H1 (cell line): ENCODE data around the gene MLYCD. TPM values are rescaled to one million over a fixed set of nuclear protein-coding genes. Genes with fewer than 3 reads are reported as not detected.
A peak's percentile ranks its signal among the peaks of the same experiment; 100 is the strongest.

Experiments
- CTCF ChIA-PET: fragments of 300-600 bp; sonication (Branson Sonifier 250); formaldehyde crosslinking; loops from one replicate; lab custom pipeline; 2021; ENCODE audit not compliant: partially characterized antibody; lab: Charles Lee
- POLR2A ChIA-PET: fragments of 300-600 bp; sonication (Branson Sonifier 250); formaldehyde crosslinking; loops from one replicate; lab custom pipeline; 2021; ENCODE audit warnings: inconsistent platforms; ENCODE audit not compliant: partially characterized antibody; lab: Charles Lee
- DNase-seq, 2 experiments: peaks; one replicate each; pipeline versions ENCODE4 v3.0.0 to v3.0.0-alpha.2; 2010 to 2022; ENCODE audit warnings: low spot score in 2 of 2, low read depth in 1 of 2, mixed read lengths in 1 of 2
- FAIRE-seq: peaks from 2 replicates; lab custom pipeline; 2011; peaks lifted over from hg19 to GRCh38; lab: Jason Lieb, UNC
- H2AFZ ChIP-seq: 2 replicates; pipeline ENCODE4 v1.8.1; 2012; ENCODE audit warnings: low read length, inconsistent platforms
- H2AK5ac ChIP-seq: 2 replicates; pipeline ENCODE4 v1.6.1; 2013; ENCODE audit warnings: low read depth, low read length
- H2BK120ac ChIP-seq: replicated peaks from 2 replicates; pipeline ENCODE3; 2013; ENCODE audit warnings: low read depth, low read length, inconsistent platforms
- H2BK12ac ChIP-seq: 2 replicates; pipeline ENCODE4 v1.6.1; 2013; ENCODE audit warnings: low read depth, low read length
- H2BK15ac ChIP-seq: 2 replicates; pipeline ENCODE4 v1.6.1; 2013; ENCODE audit warnings: low read length
- H2BK20ac ChIP-seq: 2 replicates; pipeline ENCODE4 v1.6.1; 2013; ENCODE audit warnings: low read length
- H2BK5ac ChIP-seq: 2 replicates; pipeline ENCODE4 v1.6.1; 2013; ENCODE audit warnings: low read depth, low read length
- H3K14ac ChIP-seq: 2 replicates; pipeline ENCODE4 v1.6.1; 2013; ENCODE audit warnings: inconsistent platforms; ENCODE audit not compliant: insufficient read length
- H3K18ac ChIP-seq: 2 replicates; pipeline ENCODE4 v1.6.1; 2013; ENCODE audit warnings: low read length; ENCODE audit errors: extremely low read depth
- H3K23ac ChIP-seq: 2 replicates; pipeline ENCODE4 v1.6.1; 2013; ENCODE audit warnings: inconsistent platforms; ENCODE audit not compliant: insufficient read length
- H3K23me2 ChIP-seq: 2 replicates; pipeline ENCODE4 v1.6.1; 2013; ENCODE audit warnings: low read depth, low read length
- H3K27ac ChIP-seq: 2 replicates; pipeline ENCODE4 v1.6.1; 2011; ENCODE audit warnings: low read depth, low read length, inconsistent platforms
- H3K27me3 ChIP-seq, 4 experiments: replicated peaks in 1 of 4; 1 replicate in 1 of 4; 2 replicates in 3 of 4; pipeline versions ENCODE4 v1.6.1 to v1.8.1; 2011 to 2013; ENCODE audit warnings: low read length in 3 of 4, mild to moderate bottlenecking in 3 of 4, inconsistent platforms in 2 of 4, mixed read lengths in 2 of 4, moderate library complexity in 1 of 4; ENCODE audit not compliant: control insufficient read depth in 3 of 4, insufficient read depth in 3 of 4; ENCODE audit errors: extremely low read depth in 1 of 4
- H3K36me3 ChIP-seq, 4 experiments: 2 replicates each; pipeline versions ENCODE4 v1.6.1 to v1.8.1; 2011 to 2013; ENCODE audit warnings: mild to moderate bottlenecking in 4 of 4, low read length in 3 of 4, moderate library complexity in 2 of 4, control low read depth in 1 of 4, inconsistent platforms in 1 of 4; ENCODE audit not compliant: insufficient read depth in 4 of 4, control insufficient read depth in 2 of 4
- H3K4ac ChIP-seq: replicated peaks from 2 replicates; pipeline ENCODE3; 2013; ENCODE audit warnings: low read length, low read depth, mixed read lengths, inconsistent platforms; ENCODE audit not compliant: insufficient read length
- H3K4me1 ChIP-seq, 4 experiments: replicated peaks in 1 of 4; 1 replicate in 1 of 4; 2 replicates in 3 of 4; pipeline versions ENCODE4 v1.6.1 to v1.8.1; 2011 to 2013; ENCODE audit warnings: low read length in 3 of 4, inconsistent platforms in 2 of 4, mixed read lengths in 1 of 4; ENCODE audit not compliant: insufficient read depth in 4 of 4, control insufficient read depth in 3 of 4
- H3K4me2 ChIP-seq, 2 experiments: 2 replicates each; pipeline versions ENCODE4 v1.6.1 to v1.8.1; 2011 to 2013; ENCODE audit warnings: low read depth in 2 of 2, low read length in 2 of 2, control low read depth in 1 of 2, inconsistent platforms in 1 of 2, mild to moderate bottlenecking in 1 of 2; ENCODE audit not compliant: insufficient read depth in 1 of 2
- H3K4me3 ChIP-seq, 4 experiments: fragments of 200-600, 300-600 bp in 1 of 4; sonication (generic), shearing (Covaris generic), sonication (Bioruptor Twin) in 1 of 4; 2 replicates each; pipeline versions ENCODE4 v1.5.1 to v1.8.1; 2011 to 2016; ENCODE audit warnings: low read length in 4 of 4, low read depth in 3 of 4, control low read depth in 2 of 4, inconsistent platforms in 2 of 4, mild to moderate bottlenecking in 2 of 4, mixed read lengths in 1 of 4, moderate library complexity in 1 of 4; ENCODE audit not compliant: insufficient read depth in 2 of 4; ENCODE audit errors: extremely low read depth in 1 of 4
- H3K56ac ChIP-seq: replicated peaks from 2 replicates; pipeline ENCODE3; 2013; ENCODE audit warnings: low read depth, mild to moderate bottlenecking, mixed read lengths, low read length, inconsistent platforms; ENCODE audit not compliant: insufficient read length
- H3K79me1 ChIP-seq: 2 replicates; pipeline ENCODE4 v1.6.1; 2013; ENCODE audit warnings: low read depth, low read length, control low read depth
- H3K79me2 ChIP-seq, 2 experiments: 2 replicates each; pipeline versions ENCODE4 v1.6.1 to v1.8.1; 2012 to 2013; ENCODE audit warnings: low read length in 2 of 2, mild to moderate bottlenecking in 2 of 2, inconsistent platforms in 1 of 2; ENCODE audit not compliant: insufficient read depth in 2 of 2, control insufficient read depth in 1 of 2
- H3K9ac ChIP-seq, 4 experiments: replicated peaks in 1 of 4; 1 replicate in 1 of 4; 2 replicates in 3 of 4; pipeline versions ENCODE4 v1.6.1 to v1.8.1; 2011 to 2013; ENCODE audit warnings: low read depth in 3 of 4, low read length in 3 of 4, control low read depth in 2 of 4, mild to moderate bottlenecking in 2 of 4, moderate library complexity in 2 of 4, inconsistent platforms in 1 of 4; ENCODE audit errors: extremely low read depth in 1 of 4
- H3K9me3 ChIP-seq, 2 experiments: 2 replicates each; pipeline versions ENCODE4 v1.6.1 to v1.8.1; 2012 to 2013; ENCODE audit warnings: mild to moderate bottlenecking in 2 of 2, moderate library complexity in 2 of 2, control low read depth in 1 of 2, inconsistent platforms in 1 of 2, low read depth in 1 of 2, low read length in 1 of 2, mixed read lengths in 1 of 2; ENCODE audit not compliant: insufficient read depth in 2 of 2
- H4K20me1 ChIP-seq, 2 experiments: replicated peaks in 1 of 2; 2 replicates each; pipeline versions ENCODE3 to v1.8.1; 2011 to 2013; ENCODE audit warnings: inconsistent platforms in 2 of 2, low read length in 2 of 2, mild to moderate bottlenecking in 1 of 2; ENCODE audit not compliant: insufficient read depth in 2 of 2, control insufficient read depth in 1 of 2
- H4K5ac ChIP-seq: 2 replicates; pipeline ENCODE4 v1.6.1; 2013; ENCODE audit warnings: low read length, low read depth, mixed read lengths, inconsistent platforms; ENCODE audit not compliant: insufficient read length
- H4K8ac ChIP-seq: 2 replicates; pipeline ENCODE4 v1.8.0; 2013; ENCODE audit warnings: mild to moderate bottlenecking, moderate library complexity, low read length, inconsistent platforms; ENCODE audit not compliant: insufficient read depth; ENCODE audit errors: extremely low read depth
- H4K91ac ChIP-seq: replicated peaks from 2 replicates; pipeline ENCODE3; 2013; ENCODE audit warnings: low read length, mixed read lengths, inconsistent platforms; ENCODE audit not compliant: insufficient read length
- CBX8 ChIP-seq: fragments of 300-800, 300-1000 bp; sonication (generic); IDR thresholded peaks from 2 replicates; pipeline ENCODE4 v1.7.1; 2016; ENCODE audit warnings: low read depth, low read length, borderline replicate concordance
- CREB1 ChIP-seq: IDR thresholded peaks from 2 replicates; pipeline ENCODE4 v1.6.1; 2012; ENCODE audit warnings: inconsistent platforms
- MAFK ChIP-seq: IDR thresholded peaks from 2 replicates; pipeline ENCODE4 v1.6.1; 2012; ENCODE audit warnings: low read depth, mild to moderate bottlenecking, improper control_type of control experiment, low read length
- RFX5 ChIP-seq: IDR thresholded peaks from 2 replicates; pipeline ENCODE4 v1.6.1; 2011; ENCODE audit warnings: low read depth, low read length, improper control_type of control experiment, borderline replicate concordance
- SP2 ChIP-seq: IDR thresholded peaks from 2 replicates; pipeline ENCODE4 v1.6.1; 2012; ENCODE audit warnings: mild to moderate bottlenecking, low read length, inconsistent platforms
- WGBS, 2 experiments: shearing (Covaris generic) in 1 of 2; methylation state at CpG; one replicate each; pipeline versions ENCODE4 v1.1.6 to v1.1.7; 2013 to 2015; ENCODE audit warnings: low lambda C conversion rate in 2 of 2, mixed read lengths in 2 of 2, inconsistent platforms in 1 of 2, low coverage in 1 of 2, missing lambda C conversion rate in 1 of 2; ENCODE audit not compliant: insufficient replicate concordance in 2 of 2, insufficient coverage in 1 of 2, insufficient read length in 1 of 2; ENCODE audit errors: extremely low coverage in 1 of 2, missing lambda C conversion rate in 1 of 2; 5-methylcytosine and 5-hydroxymethylcytosine counted together
- polyA plus RNA-seq, 7 experiments: library from polyadenylated mRNA; depleted of rRNA in 3 of 7; stranded (reverse) in 5 of 7; unstranded in 2 of 7; fragments of >200 nt in 5 of 7; fragments of 200-250 nt in 2 of 7; gene quantifications; 1 replicate in 5 of 7; 2 replicates in 1 of 7; 4 replicates in 1 of 7; pipeline versions ENCODE4 v1.2.1 to v1.2.3, GENCODE V29; 2011 to 2013; ENCODE audit warnings: missing spikeins in 2 of 7, mixed read lengths in 2 of 7
- total RNA-seq: library from RNA; stranded (reverse); fragmentation: NEBNext Ultra II Directional; extraction: Animal tissue kit (Norgen Biotek cat#: 25700); gene quantifications from 2 replicates; pipeline ENCODE4 v1.2.1, GENCODE V29; 2021
- TF ChIP-seq, protein P1 (sequence below): IDR thresholded peaks from 2 replicates; pipeline ENCODE4 v1.6.1; 2011; ENCODE audit warnings: low read length, improper control_type of control experiment
- TF ChIP-seq, protein P2 (sequence below), 3 experiments: IDR thresholded peaks; 1 replicate in 2 of 3; 2 replicates in 1 of 3; pipeline versions ENCODE4 v1.5.1 to v1.6.1; 2011; ENCODE audit warnings: low read length in 3 of 3, mild to moderate bottlenecking in 3 of 3, inconsistent platforms in 2 of 3, low read depth in 1 of 3, moderate library complexity in 1 of 3; ENCODE audit not compliant: insufficient read depth in 1 of 3; ENCODE audit errors: control extremely low read depth in 1 of 3

Gene MLYCD
- total and polyA plus RNA-seq, 2 of the 8 experiments (the other 6 are each of a cell fraction or from before 2014, with no cell fraction given): 3.7 to 7.0 TPM

DNA sequence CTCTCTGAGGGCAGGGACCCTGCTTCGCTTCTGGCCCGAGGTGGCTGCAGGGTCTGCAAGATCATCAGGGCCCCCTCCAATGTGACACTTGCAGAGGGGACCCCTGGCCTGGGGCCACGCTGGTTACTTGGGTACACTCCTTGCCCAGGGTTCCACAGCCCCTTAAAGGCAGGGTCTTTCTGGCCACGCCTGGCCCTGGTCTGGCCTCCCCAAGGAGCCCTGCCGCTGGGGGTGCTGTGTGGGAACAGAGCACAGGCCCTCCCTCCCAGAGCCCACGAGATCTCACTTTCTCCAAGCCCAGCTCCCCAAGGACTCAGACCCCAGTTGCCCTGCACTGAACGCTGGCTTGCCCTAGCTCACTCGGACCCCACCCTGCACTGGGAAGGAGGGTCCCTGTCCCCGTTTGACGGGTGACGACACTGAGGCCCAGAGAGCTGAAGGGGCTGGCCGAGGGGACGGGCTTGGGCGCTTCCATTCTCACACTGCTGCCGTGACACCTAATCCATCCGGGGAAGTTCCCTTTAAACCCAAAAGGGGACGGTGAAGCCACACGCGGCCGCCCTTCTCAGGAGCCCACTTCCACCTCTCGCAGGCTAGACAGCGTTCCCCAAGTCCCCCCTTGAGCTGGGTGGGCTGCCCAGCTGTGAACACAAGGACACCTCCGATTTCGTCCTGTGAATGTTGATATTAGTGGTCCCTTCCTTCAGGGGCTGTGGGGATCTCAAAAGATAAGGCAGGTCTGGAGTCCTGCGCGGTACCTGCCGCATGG is 27.2 kb downstream of the MLYCD start:
- Histone ChIP-seq H3K79me1 (no peaks in the 10 kb centered on the region), H2AFZ (no peak overlapping the region), H4K91ac (no peak overlapping the region), H3K56ac (no peak overlapping the region), H3K27ac (no peak overlapping the region), H3K79me2 (no peaks in the 10 kb centered on the region), H2BK20ac (no peak overlapping the region), H3K23ac (no peak overlapping the region), H3K18ac (no peak overlapping the region), H3K36me3 (no peaks in the 10 kb centered on the region), H3K4me3 (no peak overlapping the region), H4K8ac (peak overlapping the region; percentile 95), H3K9ac (no peak overlapping the region; a peak in 1 of 7 replicates), H3K4me1 (peaks cover 0 to 6% (median 3%) of the 10 kb centered on the region in 4 experiments; a peak in 4 of 7 replicates), H3K27me3 (0 out of 7 replicates have a peak, but pooled peaks cover 0 to 6% (median 0%) of the 10 kb centered on the region in 4 experiments), H4K20me1 (no peaks in the 10 kb centered on the region), H2BK120ac (no peak overlapping the region), H3K4me2 (peak overlapping the region; percentile 64 to 67; a peak in 3 of 4 replicates), H3K9me3 (no peaks in the 10 kb centered on the region), H2AK5ac (no peak overlapping the region; the same call in 1 of the 2 replicates), H3K4ac (no peak overlapping the region), H2BK12ac (peak overlapping the region; percentile 45; the same call in 1 of the 2 replicates), H3K14ac (no peak overlapping the region), H2BK15ac (peak overlapping the region; percentile 21; the same call in 1 of the 2 replicates), H3K23me2 (peaks cover 1% of the 10 kb centered on the region; the same call in 1 of the 2 replicates), H2BK5ac (0 out of 2 replicates have a peak overlapping the region, but pooled peaks have one; percentile 18), H4K5ac (no peak overlapping the region)
- no peak for TF ChIP-seq RFX5
- TF ChIP-seq, protein P1, sequence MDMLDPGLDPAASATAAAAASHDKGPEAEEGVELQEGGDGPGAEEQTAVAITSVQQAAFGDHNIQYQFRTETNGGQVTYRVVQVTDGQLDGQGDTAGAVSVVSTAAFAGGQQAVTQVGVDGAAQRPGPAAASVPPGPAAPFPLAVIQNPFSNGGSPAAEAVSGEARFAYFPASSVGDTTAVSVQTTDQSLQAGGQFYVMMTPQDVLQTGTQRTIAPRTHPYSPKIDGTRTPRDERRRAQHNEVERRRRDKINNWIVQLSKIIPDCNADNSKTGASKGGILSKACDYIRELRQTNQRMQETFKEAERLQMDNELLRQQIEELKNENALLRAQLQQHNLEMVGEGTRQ: no peak
- no peak for TF ChIP-seq SP2
- TF ChIP-seq MAFK: no peak
- no peak for TF ChIP-seq CBX8
- TF ChIP-seq, protein P2, sequence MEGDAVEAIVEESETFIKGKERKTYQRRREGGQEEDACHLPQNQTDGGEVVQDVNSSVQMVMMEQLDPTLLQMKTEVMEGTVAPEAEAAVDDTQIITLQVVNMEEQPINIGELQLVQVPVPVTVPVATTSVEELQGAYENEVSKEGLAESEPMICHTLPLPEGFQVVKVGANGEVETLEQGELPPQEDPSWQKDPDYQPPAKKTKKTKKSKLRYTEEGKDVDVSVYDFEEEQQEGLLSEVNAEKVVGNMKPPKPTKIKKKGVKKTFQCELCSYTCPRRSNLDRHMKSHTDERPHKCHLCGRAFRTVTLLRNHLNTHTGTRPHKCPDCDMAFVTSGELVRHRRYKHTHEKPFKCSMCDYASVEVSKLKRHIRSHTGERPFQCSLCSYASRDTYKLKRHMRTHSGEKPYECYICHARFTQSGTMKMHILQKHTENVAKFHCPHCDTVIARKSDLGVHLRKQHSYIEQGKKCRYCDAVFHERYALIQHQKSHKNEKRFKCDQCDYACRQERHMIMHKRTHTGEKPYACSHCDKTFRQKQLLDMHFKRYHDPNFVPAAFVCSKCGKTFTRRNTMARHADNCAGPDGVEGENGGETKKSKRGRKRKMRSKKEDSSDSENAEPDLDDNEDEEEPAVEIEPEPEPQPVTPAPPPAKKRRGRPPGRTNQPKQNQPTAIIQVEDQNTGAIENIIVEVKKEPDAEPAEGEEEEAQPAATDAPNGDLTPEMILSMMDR (IDR thresholded peaks at IDR 0.05; ENCODE audit: control extremely low read depth in 1 of 3, insufficient read depth in 1 of 3, low read depth in 1 of 3, low read length in 3 of 3): peak in 1 of 3 experiments; percentile 1; a peak in 1 of 4 replicates
- TF ChIP-seq CREB1: no peak
- CTCF ChIA-PET: interaction anchor here (0.9 to 3.4 kb wide), 19 partner anchors 10 to 140 kb away, joined by 3 to 35 read pairs (median 7); partner anchors contain the start of gene OSGIN1
- POLR2A ChIA-PET: interaction anchor here (0.7 to 4.1 kb wide), 5 partner anchors 9 to 104 kb away, joined by 3 to 19 read pairs (median 3); no protein-coding TSS in a partner anchor
- no peak for DNase-seq
- no peak for FAIRE-seq
- 74% methylated on average over 27 of the region's 27 CpGs; no CpG with 5 or more reads in 1 of the 2 experiments for WGBS, 2 experiments
